Keratinocyte (primary cell): ENCODE results near the gene EVI5.

Experiments used
- CTCF ChIP-seq, 3 experiments: IDR thresholded peaks in 1 of 3; conservative IDR thresholded peaks in 1 of 3; optimal IDR thresholded peaks in 1 of 3; 2 replicates in 2 of 3; 3 replicates in 1 of 3; pipeline versions ENCODE3 to v1.5.1; 2011; ENCODE audit warnings: low read length in 3 of 3, mild to moderate bottlenecking in 3 of 3, moderate library complexity in 2 of 3, control low read depth in 1 of 3, inconsistent platforms in 1 of 3; ENCODE audit not compliant: insufficient read depth in 2 of 3; ENCODE audit errors: extremely low read depth in 1 of 3
- EZH2 ChIP-seq: IDR thresholded peaks from one replicate; pipeline ENCODE4 v1.6.1; 2012; ENCODE audit warnings: inconsistent platforms, mild to moderate bottlenecking, low read length, moderate library complexity

DNA sequence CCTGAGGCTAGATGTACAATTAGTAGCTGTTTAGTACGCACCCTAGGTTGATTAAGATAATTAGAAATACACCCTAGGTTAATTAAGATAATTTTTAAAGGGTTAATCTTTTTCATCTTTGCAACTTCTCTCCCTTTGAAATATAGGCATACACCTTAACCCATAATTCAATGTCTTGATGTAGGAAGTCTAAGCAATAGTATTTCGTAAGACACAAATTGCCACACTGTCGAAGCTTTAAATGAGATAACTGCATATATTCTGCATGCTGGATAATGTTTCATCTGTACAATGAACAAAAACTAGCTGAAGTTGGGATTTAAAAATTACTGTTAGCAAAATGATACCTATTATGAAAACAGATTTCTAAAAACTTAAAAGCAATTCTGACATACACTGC, 122.9 kb downstream of the EVI5 start:
- TF ChIP-seq CTCF (optimal IDR thresholded peaks at IDR 0.05 in 1 of 3, IDR thresholded peaks at IDR 0.05 in 1 of 3, conservative IDR thresholded peaks at IDR 0.05 in 1 of 3; ENCODE audit: extremely low read depth in 1 of 3, insufficient read depth in 2 of 3, low read length in 3 of 3) (no peak), EZH2 (no peak)
